Right lobe of liver (tissue), 6 donors: Measurements from ENCODE around the gene SLC39A9. TPM values are rescaled to one million over a fixed set of nuclear protein-coding genes. Genes with fewer than 3 reads are reported as not detected.

Experiments
- ATAC-seq, 4 donors: fragments of 200-7000 bp; cut with Tn5 transposase; one replicate each; pipeline ENCODE4 v1.9.1; 2020; ENCODE audit warnings: mild to moderate bottlenecking in 4 of 4, moderate library complexity in 4 of 4
- DNase-seq, 3 donors: peaks; one replicate each; pipeline ENCODE4 v3.0.0-alpha.2; 2020
- H3K27ac ChIP-seq, 3 donors: fragments of 200-600 bp; one replicate each; pipeline ENCODE4 v1.8.0; 2022
- H3K27me3 ChIP-seq, 2 donors: fragments of 200-600 bp; one replicate each; pipeline ENCODE4 v1.8.0; 2022
- H3K36me3 ChIP-seq, 4 donors: fragments of 200-600 bp; sonication (generic) in 1 of 4; one replicate each; pipeline versions ENCODE4 v1.5.1 to v1.8.0; 2017 to 2022; ENCODE audit warnings: control low read depth in 1 of 4
- H3K4me1 ChIP-seq, 4 donors: fragments of 200-600 bp; sonication (generic) in 1 of 4; one replicate each; pipeline versions ENCODE4 v1.5.1 to v1.8.0; 2017 to 2022; ENCODE audit warnings: control low read depth in 1 of 4
- H3K4me3 ChIP-seq, 3 donors: fragments of 200-600 bp; one replicate each; pipeline ENCODE4 v1.8.0; 2022
- H3K9me3 ChIP-seq, 4 donors: fragments of 200-600 bp; sonication (generic) in 1 of 4; one replicate each; pipeline versions ENCODE4 v1.5.1 to v1.8.0; 2017 to 2022; ENCODE audit warnings: control low read depth in 1 of 4
- POLR2A ChIP-seq: fragments of 450-650 bp; IDR thresholded peaks from one replicate; pipeline ENCODE4 v1.6.1; 2017; ENCODE audit warnings: antibody characterized with exemption, mild to moderate bottlenecking
- WGBS: methylation state at CpG from one replicate; pipeline ENCODE4 v1.1.6; 2018; ENCODE audit warnings: low coverage, low lambda C conversion rate; ENCODE audit not compliant: insufficient coverage; ENCODE audit errors: missing lambda C conversion rate; 5-methylcytosine and 5-hydroxymethylcytosine counted together
- intact Hi-C, 2 donors: fragments of 100-400 bp; cut with DNase I; formaldehyde crosslinking; loops; one replicate each; pipeline versions ENCODE4 v1.11.2 to v1.14.1; 2022
- total RNA-seq, 6 experiments: library from RNA; depleted of rRNA in 2 of 6; stranded (reverse); fragments of >200 nt in 2 of 6; fragmentation: NEBNext Ultra II Directional in 3 of 6; extraction: Animal tissue kit (Norgen Biotek cat#: 25700) in 3 of 6; gene quantifications; one replicate each; pipeline versions ENCODE4 v1.1.0 to v1.2.4, GENCODE V29; 2016 to 2023
- TF ChIP-seq, protein P1 (sequence below), 4 donors: fragments of 200-600 bp in 3 of 4; fragments of 450-650 bp in 1 of 4; IDR thresholded peaks; one replicate each; pipeline versions ENCODE4 v1.5.1 to v1.8.0; 2016 to 2022; ENCODE audit warnings: antibody characterized with exemption in 4 of 4, mild to moderate bottlenecking in 2 of 4
- donor health status: DM: no; HTN: yes; CAD: no.
- donor health status: DM: no; HTN: no; CAD: no.
- donor health status: DM: no; HTN: no; CAD: no.
- donor health status: DM: no; HTN: yes; CAD: no.
- donor health status: DM: no; HTN: yes; CAD: no.

Gene SLC39A9
- total RNA-seq, 6 experiments from 2014 or later = 44.7 to 78.2 (median 58.2) TPM

DNA sequence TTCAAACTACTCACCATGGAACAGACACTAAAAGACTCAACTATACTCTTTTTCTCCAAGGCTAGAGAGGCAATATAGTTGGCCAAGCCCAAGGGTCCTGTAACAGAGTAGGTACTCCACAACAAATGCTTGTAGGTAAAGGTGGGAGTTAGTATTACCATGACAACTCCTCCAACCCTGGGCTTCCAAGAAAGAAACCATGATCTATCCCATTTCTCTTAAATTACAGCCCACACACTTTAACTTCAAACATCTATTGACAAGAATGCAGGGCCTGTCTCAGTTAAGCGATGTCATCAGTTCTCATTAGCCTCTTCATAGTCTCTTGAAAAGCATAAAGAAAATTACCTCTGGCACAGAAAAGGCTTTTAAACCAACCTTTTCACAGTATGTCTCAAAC, 25.4 kb upstream of the SLC39A9 start:
- H3K4me1 ChIP-seq = no peaks in the 10 kb centered on the region
- ATAC-seq = no peak

DNA sequence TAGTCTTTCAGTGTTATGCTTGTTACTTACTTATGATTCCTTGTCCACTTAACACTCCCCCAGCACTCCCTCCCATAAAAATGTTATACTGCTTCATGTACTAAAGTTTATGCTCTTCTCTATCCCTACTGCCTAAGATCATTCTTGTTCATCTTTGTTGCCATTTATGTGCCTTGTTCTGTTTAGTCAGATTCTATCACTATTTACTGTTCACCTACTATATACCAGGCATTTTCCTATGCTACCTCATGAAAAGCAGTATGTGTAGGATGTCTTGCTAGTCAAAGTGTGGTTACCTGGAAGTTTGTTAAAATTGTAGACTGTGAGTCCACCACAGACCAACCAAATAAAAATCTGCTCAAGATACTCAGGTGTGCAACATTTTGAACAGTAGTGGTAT, 24.3 kb upstream of the SLC39A9 start:
- Histone ChIP-seq H3K27ac (no peak overlapping the region), H3K9me3 (no peaks in the 10 kb centered on the region), H3K36me3 (peaks cover 0 to 9% (median 0%) of the 10 kb centered on the region in 4 donors), H3K4me3 (no peak overlapping the region), H3K4me1 (no peaks in the 10 kb centered on the region), H3K27me3 (no peaks in the 10 kb centered on the region)
- ATAC-seq (no peak), DNase-seq (no peak)
- intact Hi-C loops = no loop called here
- no peak for TF ChIP-seq POLR2A
- TF ChIP-seq, protein P1, sequence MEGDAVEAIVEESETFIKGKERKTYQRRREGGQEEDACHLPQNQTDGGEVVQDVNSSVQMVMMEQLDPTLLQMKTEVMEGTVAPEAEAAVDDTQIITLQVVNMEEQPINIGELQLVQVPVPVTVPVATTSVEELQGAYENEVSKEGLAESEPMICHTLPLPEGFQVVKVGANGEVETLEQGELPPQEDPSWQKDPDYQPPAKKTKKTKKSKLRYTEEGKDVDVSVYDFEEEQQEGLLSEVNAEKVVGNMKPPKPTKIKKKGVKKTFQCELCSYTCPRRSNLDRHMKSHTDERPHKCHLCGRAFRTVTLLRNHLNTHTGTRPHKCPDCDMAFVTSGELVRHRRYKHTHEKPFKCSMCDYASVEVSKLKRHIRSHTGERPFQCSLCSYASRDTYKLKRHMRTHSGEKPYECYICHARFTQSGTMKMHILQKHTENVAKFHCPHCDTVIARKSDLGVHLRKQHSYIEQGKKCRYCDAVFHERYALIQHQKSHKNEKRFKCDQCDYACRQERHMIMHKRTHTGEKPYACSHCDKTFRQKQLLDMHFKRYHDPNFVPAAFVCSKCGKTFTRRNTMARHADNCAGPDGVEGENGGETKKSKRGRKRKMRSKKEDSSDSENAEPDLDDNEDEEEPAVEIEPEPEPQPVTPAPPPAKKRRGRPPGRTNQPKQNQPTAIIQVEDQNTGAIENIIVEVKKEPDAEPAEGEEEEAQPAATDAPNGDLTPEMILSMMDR (IDR thresholded peaks at IDR 0.05) = no peak

More for the DNA sequence above, 25.4 kb upstream of the SLC39A9 start:
- intact Hi-C loops = no loop called here
- Histone ChIP-seq H3K4me3 (no peak overlapping the region), H3K9me3 (no peaks in the 10 kb centered on the region), H3K27me3 (no peaks in the 10 kb centered on the region), H3K36me3 (peaks cover 0 to 9% (median 0%) of the 10 kb centered on the region in 4 donors), H3K27ac (no peak overlapping the region)
- WGBS = 0% methylated on average over 1 of the region's 1 CpG
- no peak for TF ChIP-seq POLR2A
- TF ChIP-seq, protein P1 (IDR thresholded peaks at IDR 0.05) = no peak
- DNase-seq = no peak

DNA sequence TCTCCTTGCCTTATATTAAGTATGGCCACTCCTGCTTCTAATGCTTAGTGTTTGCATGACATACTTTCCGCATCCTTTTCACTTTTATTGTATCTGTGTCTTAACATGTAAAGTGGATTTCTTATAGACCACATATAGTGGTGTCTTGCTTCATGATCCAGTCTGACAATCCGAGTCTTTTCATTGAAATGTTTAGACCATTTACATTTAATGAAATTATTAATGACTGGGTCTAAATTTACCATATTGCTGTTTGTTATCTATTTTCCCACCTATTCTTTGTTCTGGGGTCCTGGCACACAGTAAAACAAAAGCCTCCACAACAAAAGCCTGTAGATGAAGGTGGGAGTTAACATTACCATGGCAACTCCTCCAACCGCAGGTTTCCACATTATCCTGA, 23.3 kb upstream of the SLC39A9 start:
- no peak for ATAC-seq
- Histone ChIP-seq H3K27me3 (no peaks in the 10 kb centered on the region), H3K9me3 (no peaks in the 10 kb centered on the region), H3K4me3 (no peak overlapping the region), H3K36me3 (peaks cover 0 to 9% (median 1%) of the 10 kb centered on the region in 4 donors), H3K4me1 (no peaks in the 10 kb centered on the region), H3K27ac (no peak overlapping the region)
- intact Hi-C loops = no loop called here
- 71% methylated on average over 3 of the region's 3 CpGs for WGBS
- TF ChIP-seq, protein P1 (IDR thresholded peaks at IDR 0.05) = no peak
- no peak for TF ChIP-seq POLR2A
- DNase-seq = no peak

DNA sequence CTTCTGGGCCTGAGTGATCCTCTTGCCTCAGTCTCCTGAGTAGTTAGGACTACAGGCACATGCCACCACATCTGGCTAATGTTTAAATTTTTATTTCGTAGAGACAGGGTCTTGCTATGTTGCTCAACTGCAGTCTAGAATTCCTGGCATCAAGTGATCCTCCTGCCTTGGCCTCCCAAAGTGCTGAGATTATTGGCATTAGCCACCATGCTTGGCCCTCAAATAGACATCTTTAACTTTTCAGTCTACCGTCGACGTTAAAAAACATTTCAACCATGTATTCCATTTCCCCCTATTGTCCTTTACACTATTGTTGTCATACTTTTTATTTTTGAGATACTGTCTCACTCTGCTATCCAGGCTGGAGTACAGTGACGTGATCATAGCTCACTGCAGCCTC, 22.8 kb upstream of the SLC39A9 start:
- no peaks in the 10 kb centered on the region for H3K4me1 ChIP-seq
- intact Hi-C loops = no loop called here
- TF ChIP-seq, protein P1 (IDR thresholded peaks at IDR 0.05) = no peak
- no peak for TF ChIP-seq POLR2A
- ATAC-seq = no peak
- WGBS = 90% methylated on average over 3 of the region's 5 CpGs
- no peak overlapping the region for H3K4me3 ChIP-seq
- no peak overlapping the region for H3K27ac ChIP-seq
- no peak for DNase-seq
- H3K9me3 ChIP-seq = no peaks in the 10 kb centered on the region
- no peaks in the 10 kb centered on the region for H3K27me3 ChIP-seq
- peaks cover 0 to 12% (median 3%) of the 10 kb centered on the region in 4 donors for H3K36me3 ChIP-seq

DNA sequence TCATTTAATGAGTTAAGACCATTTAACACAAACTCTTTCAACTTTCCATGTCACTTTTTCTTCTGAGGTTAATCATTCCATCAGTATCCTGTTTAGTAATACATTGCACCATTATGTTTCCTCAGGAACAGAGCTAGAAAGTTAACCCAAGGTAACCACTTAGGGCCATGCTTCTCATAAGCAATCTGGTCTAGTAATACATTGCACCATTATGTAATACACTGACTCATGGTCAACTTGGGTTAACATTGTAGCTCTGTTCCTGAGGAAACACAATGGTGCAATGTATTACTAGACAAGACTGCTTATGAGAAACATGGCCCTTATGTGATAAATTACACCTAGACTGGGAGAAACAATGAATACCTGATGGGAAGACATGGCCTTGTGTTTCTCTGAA, 22.1 kb upstream of the SLC39A9 start:
- Histone ChIP-seq H3K27ac (no peak overlapping the region), H3K4me1 (no peaks in the 10 kb centered on the region), H3K9me3 (no peaks in the 10 kb centered on the region), H3K36me3 (peaks cover 0 to 13% (median 3%) of the 10 kb centered on the region in 4 donors), H3K27me3 (no peaks in the 10 kb centered on the region), H3K4me3 (no peak overlapping the region)
- TF ChIP-seq, protein P1 (IDR thresholded peaks at IDR 0.05) = no peak
- TF ChIP-seq POLR2A = no peak
- intact Hi-C loops = no loop called here
- DNase-seq (no peak), ATAC-seq (peak in 1 of 4 donors; percentile 46)
